Pancreas (tissue), 10 donors: Measurements from ENCODE around the gene INS. TPM values are rescaled to one million over a fixed set of nuclear protein-coding genes. Genes with fewer than 3 reads are reported as not detected.
A peak's percentile ranks its signal among the peaks of the same experiment; 100 is the strongest.

Experiments used
- ATAC-seq, 4 donors: fragments of 200-7000 bp; cut with Tn5 transposase; one replicate each; pipeline versions ENCODE4 v1.8.0 to v1.9.1; 2020; ENCODE audit warnings: mild to moderate bottlenecking in 4 of 4, moderate library complexity in 4 of 4
- DNase-seq, 6 donors: peaks; one replicate each; pipeline ENCODE4 v3.0.0-alpha.2; 2020
- FAIRE-seq: peaks from 2 replicates; lab custom pipeline; 2012; peaks lifted over from hg19 to GRCh38; lab: Jason Lieb, UNC
- H3K27ac ChIP-seq, 4 donors: fragments of 200-600 bp; sonication (generic); 1 replicate in 3 of 4; 2 replicates in 1 of 4; pipeline versions ENCODE4 v1.5.0 to v1.8.0; 2020
- H3K27me3 ChIP-seq, 4 donors: fragments of 200-600 bp; one replicate each; pipeline ENCODE4 v1.8.0; 2021
- H3K36me3 ChIP-seq, 3 donors: fragments of 200-600 bp; sonication (generic) in 1 of 3; one replicate each; pipeline versions ENCODE4 v1.5.0 to v1.8.0; 2020 to 2021
- H3K4me1 ChIP-seq, 3 donors: fragments of 200-600 bp; one replicate each; pipeline ENCODE4 v1.8.0; 2021
- H3K4me3 ChIP-seq, 4 donors: fragments of 200-600 bp; sonication (generic) in 2 of 4; one replicate each; pipeline versions ENCODE4 v1.5.0 to v1.8.0; 2020 to 2021
- H3K9me3 ChIP-seq, 4 donors: fragments of 200-600 bp; one replicate each; pipeline ENCODE4 v1.8.0; 2021
- WGBS, 2 donors: extraction: QIAGEN DNeasy Blood & Tissue Kit; methylation state at CpG; one replicate each; pipeline ENCODE4 v1.1.7; 2013; 5-methylcytosine and 5-hydroxymethylcytosine counted together
- intact Hi-C, 3 donors: fragments of 100-400 bp; cut with DNase I; formaldehyde crosslinking; loops; one replicate each; pipeline versions ENCODE4 v1.11.1 to v1.14.2; 2022
- polyA plus RNA-seq, 2 donors: library from polyadenylated mRNA; stranded (reverse); fragments of 200-250 nt; gene quantifications; one replicate each; pipeline ENCODE4 v1.2.3, GENCODE V29; 2013
- total RNA-seq, 6 donors: library from RNA; stranded (reverse); fragmentation: NEBNext Ultra II Directional in 4 of 6; extraction: Animal tissue kit (Norgen Biotek cat#: 25700) in 4 of 6; gene quantifications; one replicate each; pipeline versions ENCODE4 v1.2.1 to v1.2.4, GENCODE V29; 2021 to 2023
- TF ChIP-seq, protein P1 (sequence below), 4 donors: fragments of 200-600 bp; sonication (generic) in 3 of 4; IDR thresholded peaks; one replicate each; pipeline versions ENCODE4 v1.5.0 to v1.8.0; 2021; ENCODE audit warnings: antibody characterized with exemption in 4 of 4
- donor health status: healthy with polysubstance abuse.
- donor health status: DM: no; HTN: no; CAD: no; lungs with moderate emphysema.
- donor health status: DM: no; HTN: no; CAD: no.
- donor health status: control.
- donor health status: control.
- donor health status: Bipolar disorder and iron deficiency.
- donor health status: DM: yes; HTN: yes; CAD: no.
- donor health status: DM: no; HTN: no; CAD: no.
- donor health status: DM: no; HTN: no; CAD: no.
- donor health status: DM: yes; HTN: yes; CAD: no.

The INS gene
- total and polyA plus RNA-seq, 8 donors: 1,425 to 145,342 (median 6,399) TPM

DNA sequence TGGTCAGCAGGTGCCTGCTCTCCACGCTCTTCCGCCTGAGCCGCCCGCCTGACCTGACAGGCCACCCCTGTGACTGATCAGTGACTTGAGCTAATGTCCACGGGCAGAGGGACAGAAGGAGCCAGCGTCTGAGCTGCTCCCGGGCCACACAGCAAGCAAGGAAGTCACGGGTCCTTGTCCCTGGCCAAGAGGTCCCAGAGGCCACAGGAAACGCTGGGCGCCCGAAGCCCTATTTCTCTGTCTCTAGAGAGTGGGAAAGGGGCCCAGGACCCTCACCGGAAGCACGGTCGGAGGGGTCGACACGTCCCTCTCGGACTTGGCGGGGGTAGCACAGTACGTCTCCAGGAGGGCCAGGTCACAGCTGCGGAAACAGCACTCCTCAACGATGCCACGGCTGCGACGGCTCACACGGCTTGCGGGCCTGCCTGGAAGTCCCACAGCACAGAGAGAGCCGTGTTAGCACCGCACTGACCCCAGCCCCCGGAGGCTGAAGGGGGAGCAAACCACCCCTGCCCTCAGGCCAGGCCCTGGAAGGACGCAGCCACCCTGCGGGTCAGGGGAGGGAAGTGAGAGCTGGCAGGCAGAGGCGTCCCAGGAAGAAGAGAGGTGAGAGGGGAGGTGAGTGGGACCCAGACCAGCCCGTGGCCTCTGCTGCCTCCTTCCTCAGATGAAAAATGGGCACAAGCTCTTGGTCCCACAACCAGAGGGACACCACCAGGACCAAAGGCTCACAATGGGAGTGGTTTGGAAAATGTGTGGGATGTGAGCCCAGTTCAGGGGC is 27.6 kb downstream of the INS start:
- intact Hi-C loops: no loop called here
- no peak for ATAC-seq
- DNase-seq: peak in 3 of 6 donors; percentile 18 to 65 (median 56)
- no peaks in the 10 kb centered on the region for H3K36me3 ChIP-seq
- no peak overlapping the region for H3K27ac ChIP-seq
- TF ChIP-seq, protein P1, sequence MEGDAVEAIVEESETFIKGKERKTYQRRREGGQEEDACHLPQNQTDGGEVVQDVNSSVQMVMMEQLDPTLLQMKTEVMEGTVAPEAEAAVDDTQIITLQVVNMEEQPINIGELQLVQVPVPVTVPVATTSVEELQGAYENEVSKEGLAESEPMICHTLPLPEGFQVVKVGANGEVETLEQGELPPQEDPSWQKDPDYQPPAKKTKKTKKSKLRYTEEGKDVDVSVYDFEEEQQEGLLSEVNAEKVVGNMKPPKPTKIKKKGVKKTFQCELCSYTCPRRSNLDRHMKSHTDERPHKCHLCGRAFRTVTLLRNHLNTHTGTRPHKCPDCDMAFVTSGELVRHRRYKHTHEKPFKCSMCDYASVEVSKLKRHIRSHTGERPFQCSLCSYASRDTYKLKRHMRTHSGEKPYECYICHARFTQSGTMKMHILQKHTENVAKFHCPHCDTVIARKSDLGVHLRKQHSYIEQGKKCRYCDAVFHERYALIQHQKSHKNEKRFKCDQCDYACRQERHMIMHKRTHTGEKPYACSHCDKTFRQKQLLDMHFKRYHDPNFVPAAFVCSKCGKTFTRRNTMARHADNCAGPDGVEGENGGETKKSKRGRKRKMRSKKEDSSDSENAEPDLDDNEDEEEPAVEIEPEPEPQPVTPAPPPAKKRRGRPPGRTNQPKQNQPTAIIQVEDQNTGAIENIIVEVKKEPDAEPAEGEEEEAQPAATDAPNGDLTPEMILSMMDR (IDR thresholded peaks at IDR 0.05): no peak
- peaks cover 0 to 3% (median 0%) of the 10 kb centered on the region in 4 donors for H3K27me3 ChIP-seq
- no peak overlapping the region for H3K4me3 ChIP-seq
- H3K4me1 ChIP-seq: peaks cover 0 to 4% (median 0%) of the 10 kb centered on the region in 3 donors
- no peaks in the 10 kb centered on the region for H3K9me3 ChIP-seq
- no peak for FAIRE-seq
- WGBS, 2 donors: 44 to 47% methylated on average over 33 of the region's 33 CpGs

DNA sequence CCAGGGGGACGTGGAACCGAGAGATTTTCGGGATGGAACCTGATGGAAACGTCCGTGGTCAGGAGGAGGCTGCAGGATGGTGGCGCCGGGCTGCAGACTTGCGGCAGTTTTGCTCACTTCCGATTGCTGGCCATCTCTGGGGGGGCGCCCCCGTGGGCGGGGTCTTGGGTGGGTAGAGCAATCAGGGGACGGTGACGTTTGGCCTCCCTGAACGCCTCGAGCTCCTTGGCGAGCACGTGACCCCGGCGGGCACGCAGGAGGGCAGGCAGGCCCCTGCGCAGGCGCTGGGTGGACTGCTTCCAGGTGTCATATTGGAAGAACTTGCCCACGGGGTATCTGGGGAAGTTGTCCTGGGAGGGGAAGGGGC is 28.2 kb downstream of the INS start:
- peak in 3 of 6 donors; percentile 30 to 59 (median 54) for DNase-seq
- intact Hi-C loops: no loop called here
- Histone ChIP-seq H3K9me3 (no peaks in the 10 kb centered on the region), H3K4me1 (peaks cover 0 to 4% (median 0%) of the 10 kb centered on the region in 3 donors), H3K36me3 (no peaks in the 10 kb centered on the region), H3K4me3 (no peak overlapping the region), H3K27ac (no peak overlapping the region), H3K27me3 (peaks cover 0 to 3% (median 0%) of the 10 kb centered on the region in 4 donors)
- no peak for ATAC-seq
- TF ChIP-seq, protein P1 (IDR thresholded peaks at IDR 0.05): no peak
- no peak for FAIRE-seq
- 34 to 37% methylated on average over 22 to 24 of the region's 24 CpGs for WGBS, 2 donors

DNA sequence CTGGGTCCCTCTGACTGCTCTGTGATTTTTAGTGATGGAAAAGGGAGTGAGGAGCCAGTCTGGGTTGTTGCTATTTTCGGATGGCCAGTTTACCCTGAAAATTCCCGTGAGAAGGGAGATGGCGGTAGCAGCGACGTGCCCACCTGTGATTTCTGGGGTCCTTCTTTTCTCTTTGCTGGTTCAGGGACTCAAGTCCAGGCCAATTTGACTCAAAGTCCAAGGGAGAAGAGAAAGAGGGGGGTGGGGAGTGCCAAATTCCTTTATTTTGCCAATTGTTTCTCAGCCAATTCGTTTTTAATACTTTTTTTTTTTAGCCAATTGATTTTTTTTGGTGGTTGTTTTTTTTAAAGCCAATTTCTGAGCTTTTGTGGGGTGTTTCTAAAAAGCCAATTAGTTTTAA is 28.8 kb downstream of the INS start:
- 53 to 55% methylated on average over 6 of the region's 6 CpGs for WGBS, 2 donors
- Histone ChIP-seq H3K27ac (no peak overlapping the region), H3K9me3 (no peaks in the 10 kb centered on the region), H3K4me1 (no peaks in the 10 kb centered on the region), H3K4me3 (no peak overlapping the region), H3K27me3 (peaks cover 0 to 3% (median 0%) of the 10 kb centered on the region in 4 donors), H3K36me3 (no peaks in the 10 kb centered on the region)
- intact Hi-C loops: no loop called here
- no peak for DNase-seq
- TF ChIP-seq, protein P1 (IDR thresholded peaks at IDR 0.05): no peak
- ATAC-seq: no peak
- FAIRE-seq: no peak

DNA sequence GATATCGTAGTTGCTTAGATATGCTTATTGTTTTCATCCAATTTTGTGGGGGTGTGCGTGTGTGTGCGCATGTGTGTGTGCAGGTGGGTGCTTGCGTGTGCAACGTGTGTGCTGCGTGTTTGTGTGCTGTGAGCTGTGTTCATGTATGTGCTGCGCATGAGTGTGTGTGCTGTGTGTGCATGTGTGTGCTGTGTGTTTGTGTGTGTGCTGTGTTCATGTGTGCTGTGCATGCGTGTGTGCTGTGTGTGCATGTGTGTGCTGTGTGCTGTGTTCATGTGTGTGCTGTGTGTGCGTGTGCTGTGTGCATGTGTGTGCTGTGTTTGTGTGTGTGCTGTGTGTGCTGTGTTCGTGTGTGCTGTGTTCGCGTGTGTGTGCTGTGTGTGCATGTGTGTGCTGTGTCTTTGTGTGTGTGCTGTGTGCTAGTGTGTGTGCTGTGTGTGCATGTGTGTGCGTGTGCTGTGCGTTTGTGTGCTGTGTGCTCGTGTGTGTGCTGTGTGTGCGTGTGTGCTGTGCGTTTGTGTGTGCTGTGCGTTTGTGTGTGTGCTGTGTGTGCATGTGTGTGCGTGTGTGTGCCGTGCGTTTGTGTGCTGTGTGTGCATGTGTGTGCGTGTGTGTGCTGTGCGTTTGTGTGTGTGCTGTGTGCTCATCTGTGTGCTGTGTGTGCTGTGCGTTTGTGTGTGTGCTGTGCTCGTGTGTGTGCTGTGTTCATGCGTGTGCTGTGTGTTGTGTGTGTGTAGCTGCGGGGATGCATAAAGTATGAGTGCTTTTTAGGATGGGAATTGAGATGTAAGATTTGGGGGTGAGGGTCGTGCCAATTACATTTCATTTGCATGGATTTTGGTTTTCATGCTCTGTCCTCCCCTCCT is 29.4 kb downstream of the INS start:
- peaks cover 0 to 3% (median 0%) of the 10 kb centered on the region in 4 donors for H3K27me3 ChIP-seq

More for the DNA sequence above, 29.4 kb downstream of the INS start:
- intact Hi-C loops: no loop called here
- no peak for DNase-seq
- Histone ChIP-seq H3K27ac (no peak overlapping the region), H3K4me1 (no peaks in the 10 kb centered on the region), H3K4me3 (no peak overlapping the region), H3K9me3 (no peaks in the 10 kb centered on the region), H3K36me3 (no peaks in the 10 kb centered on the region)
- 62 to 75% methylated on average over 28 of the region's 28 CpGs for WGBS, 2 donors
- no peak for ATAC-seq
- FAIRE-seq: no peak
- TF ChIP-seq, protein P1 (IDR thresholded peaks at IDR 0.05): no peak
